DMS 273 (cell line): ENCODE measurements around the gene KIZ.

Experiments
- DNase-seq: peaks from one replicate; lab custom pipeline; 2025; ENCODE audit not compliant: unreplicated experiment; lab: John Stamatoyannopoulos, UW

The KIZ gene

GRCh38 chr20:21104466-21104761, 21.5 kb upstream of the KIZ start:
- no peak for DNase-seq

GRCh38 chr20:21104921-21105320, 21.0 kb upstream of the KIZ start:
- no peak for DNase-seq

- DNase-seq, result no peak
Measured at GRCh38 chr20:21105429-21106170, 20.3 kb upstream of the KIZ start.

GRCh38 chr20:21106171-21107017, 19.5 kb upstream of the KIZ start, which contains the start of gene LINC00237:
TSS of gene LINC00237 (minus strand) at chr20:21106358.
- no peak for DNase-seq

- DNase-seq, result no peak
Measured at GRCh38 chr20:21109144-21109543, 16.7 kb upstream of the KIZ start.

GRCh38 chr20:21110811-21111210, 15.1 kb upstream of the KIZ start:
- no peak for DNase-seq

GRCh38 chr20:21111416-21111815, 14.5 kb upstream of the KIZ start:
- DNase-seq, result no peak

- DNase-seq, result no peak
Measured at GRCh38 chr20:21113697-21114096, 12.2 kb upstream of the KIZ start.

- no peak for DNase-seq
Measured at GRCh38 chr20:21114584-21114983, 11.3 kb upstream of the KIZ start.

- no peak for DNase-seq
Measured at GRCh38 chr20:21117521-21117920, 8.4 kb upstream of the KIZ start.

- DNase-seq, result no peak
Measured at GRCh38 chr20:21118138-21118537, 7.7 kb upstream of the KIZ start.

GRCh38 chr20:21118782-21119181, 7.1 kb upstream of the KIZ start:
- no peak for DNase-seq

GRCh38 chr20:21124190-21124589, 1.7 kb upstream of the KIZ start:
- DNase-seq, result no peak

- peak; percentile 78 for DNase-seq
Measured at GRCh38 chr20:21125072-21125848, 622 bp upstream of the KIZ start.

GRCh38 chr20:21126581-21126870, 644 bp downstream of the KIZ start:
- peak; percentile 70 for DNase-seq

- no peak for DNase-seq
Measured at GRCh38 chr20:21127201-21127981, 1.5 kb downstream of the KIZ start.

GRCh38 chr20:21129861-21130260, 4.0 kb downstream of the KIZ start:
- DNase-seq, result no peak

- no peak for DNase-seq
Measured at GRCh38 chr20:21133404-21133803, 7.5 kb downstream of the KIZ start.

- no peak for DNase-seq
Measured at GRCh38 chr20:21133917-21134622, 8.2 kb downstream of the KIZ start.

- no peak for DNase-seq
Measured at GRCh38 chr20:21134883-21135493, 9.1 kb downstream of the KIZ start.
